Stimulated activated CD4-positive, alpha-beta T cell treated with anti-CD3 and anti-CD28 coated beads, Interleukin-15, amount 100 ng/mL, for 48 hours (primary cell): Measurements from ENCODE around the gene PTPRN2.

Experiments used
- DNase-seq, 2 donors: peaks; one replicate each; pipeline ENCODE4 v3.0.0-alpha.2; 2020; ENCODE audit warnings: low read depth in 2 of 2

The PTPRN2 gene

GRCh38 chr7:158031867-158032308, 555.7 kb downstream of the PTPRN2 start:
- DNase-seq: no peak

DNA sequence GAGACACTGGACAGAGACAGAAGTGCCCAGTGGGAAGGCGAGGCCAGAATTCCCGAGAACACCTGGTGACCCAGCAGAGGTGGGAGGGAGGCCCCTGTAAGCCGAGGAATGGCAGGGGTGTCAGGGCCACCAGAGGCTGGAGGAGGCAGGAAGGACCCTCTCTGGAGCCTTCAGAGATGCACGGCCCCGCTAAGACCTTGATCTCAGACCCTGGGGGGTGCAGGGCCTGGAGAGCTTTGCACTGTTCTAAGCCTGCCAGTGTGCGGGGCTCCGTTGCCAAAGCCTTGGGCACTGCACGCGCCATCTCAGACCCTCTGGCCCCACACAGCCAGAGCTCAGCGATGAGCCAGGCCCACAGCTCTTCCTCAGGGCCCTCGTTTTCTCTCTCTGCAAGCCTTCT, 557.1 kb downstream of the PTPRN2 start:
- DNase-seq: no peak

DNA sequence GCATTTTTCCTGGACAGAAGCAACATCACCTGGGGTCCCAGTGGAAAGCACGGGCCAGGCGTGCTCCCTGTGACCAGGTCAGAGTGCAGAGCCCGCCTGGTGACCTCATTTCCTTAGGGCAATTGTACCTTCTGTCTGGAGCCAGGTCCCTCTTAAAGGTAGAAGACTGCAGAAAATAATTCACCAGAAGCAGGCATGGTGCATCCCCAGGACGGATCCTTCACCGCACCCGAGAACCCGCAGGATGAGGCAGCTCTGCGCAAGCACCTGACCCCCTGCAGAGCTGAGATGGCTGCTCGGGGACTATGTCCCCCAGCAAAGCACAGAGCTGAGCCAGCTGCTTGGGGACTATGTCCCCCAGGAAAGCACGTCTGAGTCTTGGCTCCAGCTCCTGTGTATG, 557.6 kb downstream of the PTPRN2 start:
- DNase-seq: no peak

- no peak for DNase-seq
Measured at GRCh38 chr7:158029509-158029908, 558.1 kb downstream of the PTPRN2 start.

DNA sequence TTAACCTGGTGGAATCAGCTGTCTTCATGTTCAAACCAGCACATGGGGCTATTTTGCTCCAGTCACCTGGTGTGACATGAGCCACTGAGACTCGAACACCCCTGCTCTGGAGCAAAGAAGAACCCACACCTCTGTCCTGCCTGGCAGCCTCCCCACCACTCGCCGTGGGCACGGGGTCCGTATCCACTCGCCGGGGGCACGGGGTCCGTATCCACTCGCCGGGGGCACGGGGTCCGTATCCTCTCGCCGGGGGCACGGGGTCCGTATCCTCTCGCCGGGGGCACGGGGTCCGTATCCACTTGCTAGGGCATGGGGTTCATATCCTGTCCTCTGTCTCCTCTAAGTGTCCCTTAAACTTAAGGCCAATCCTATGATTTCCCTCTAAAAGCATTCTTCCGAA, 558.7 kb downstream of the PTPRN2 start:
- no peak for DNase-seq

DNA sequence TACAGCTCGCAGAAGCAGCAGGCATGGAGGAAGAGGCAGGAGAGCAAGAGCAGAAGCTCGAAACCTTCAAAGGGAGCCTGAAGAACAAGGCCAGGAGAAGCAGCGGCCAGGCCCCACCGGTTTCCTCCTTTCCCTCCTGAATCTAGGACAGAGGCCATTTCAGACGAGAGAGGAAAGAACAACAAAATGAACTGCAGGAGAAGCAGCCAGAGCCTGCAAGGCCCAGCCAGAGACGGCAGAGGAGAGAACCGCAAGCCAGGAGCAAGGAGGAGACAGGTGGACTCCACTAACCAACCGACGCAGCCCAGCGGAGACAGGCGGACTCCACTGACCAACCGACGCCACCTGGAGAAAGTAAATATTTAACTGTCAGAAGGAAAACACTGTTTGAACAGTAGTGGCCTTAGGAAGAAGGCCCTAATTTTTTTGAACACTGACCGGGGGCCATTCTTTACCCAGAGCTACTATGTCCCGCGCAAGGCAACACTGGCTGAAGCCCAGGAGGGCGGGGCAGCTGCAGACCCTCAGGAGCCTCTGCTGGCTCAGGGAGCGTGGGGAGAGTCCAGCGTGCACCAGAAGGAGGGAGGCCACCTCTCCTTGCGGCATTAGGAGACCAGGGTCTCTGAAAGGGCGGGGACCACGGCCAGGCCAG, 559.2 kb downstream of the PTPRN2 start:
- no peak for DNase-seq

GRCh38 chr7:158027646-158028045, 560.0 kb downstream of the PTPRN2 start:
- no peak for DNase-seq

- no peak for DNase-seq
Measured at GRCh38 chr7:158026636-158027265, 560.9 kb downstream of the PTPRN2 start.

- DNase-seq: no peak
Measured at GRCh38 chr7:158025686-158026600, 561.7 kb downstream of the PTPRN2 start.

DNA sequence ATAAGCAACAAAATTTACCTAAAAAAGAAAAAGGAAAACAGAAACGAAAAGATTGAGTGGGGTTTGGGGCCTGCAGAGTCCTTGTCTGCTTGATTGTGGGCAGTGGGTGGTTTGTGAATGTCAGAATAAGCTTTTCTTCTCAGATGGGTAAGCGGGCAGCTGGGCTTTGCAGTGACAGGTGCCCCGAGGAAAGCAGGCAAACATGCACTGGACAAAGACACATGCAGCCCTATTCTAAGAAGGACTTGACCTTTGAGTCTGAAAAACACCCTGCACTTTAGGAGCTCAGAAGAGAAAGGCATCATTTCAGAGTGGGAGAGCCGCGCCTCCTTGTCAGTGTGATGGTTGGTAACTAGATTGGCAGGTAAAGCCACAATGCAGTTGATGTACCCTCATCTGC, 562.7 kb downstream of the PTPRN2 start:
- no peak for DNase-seq

DNA sequence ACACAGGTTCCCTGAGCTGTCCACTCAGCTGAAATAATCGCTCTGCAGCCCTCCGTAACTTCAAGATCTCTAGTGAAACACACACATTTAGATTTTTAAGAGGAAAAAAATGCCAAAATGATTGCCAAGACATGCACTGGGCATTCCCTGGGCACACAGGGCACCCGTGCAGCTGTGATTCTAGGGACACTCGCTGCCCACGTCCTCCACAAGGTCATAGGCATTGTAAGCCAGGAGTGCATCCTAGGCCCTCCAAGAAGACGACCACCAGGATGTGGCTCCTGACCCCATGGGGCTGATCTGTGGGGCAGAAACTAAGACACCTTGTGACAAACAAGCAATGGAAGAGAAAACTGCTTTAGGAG, 563.3 kb downstream of the PTPRN2 start:
- no peak for DNase-seq

- DNase-seq: no peak
Measured at GRCh38 chr7:158023681-158024350, 563.8 kb downstream of the PTPRN2 start.

- no peak for DNase-seq
Measured at GRCh38 chr7:158023157-158023556, 564.5 kb downstream of the PTPRN2 start.

GRCh38 chr7:158022601-158023000, 565.0 kb downstream of the PTPRN2 start:
- no peak for DNase-seq

- DNase-seq: no peak
Measured at GRCh38 chr7:158021836-158022235, 565.8 kb downstream of the PTPRN2 start.

- DNase-seq: no peak
Measured at GRCh38 chr7:158020706-158021095, 566.9 kb downstream of the PTPRN2 start.

DNA sequence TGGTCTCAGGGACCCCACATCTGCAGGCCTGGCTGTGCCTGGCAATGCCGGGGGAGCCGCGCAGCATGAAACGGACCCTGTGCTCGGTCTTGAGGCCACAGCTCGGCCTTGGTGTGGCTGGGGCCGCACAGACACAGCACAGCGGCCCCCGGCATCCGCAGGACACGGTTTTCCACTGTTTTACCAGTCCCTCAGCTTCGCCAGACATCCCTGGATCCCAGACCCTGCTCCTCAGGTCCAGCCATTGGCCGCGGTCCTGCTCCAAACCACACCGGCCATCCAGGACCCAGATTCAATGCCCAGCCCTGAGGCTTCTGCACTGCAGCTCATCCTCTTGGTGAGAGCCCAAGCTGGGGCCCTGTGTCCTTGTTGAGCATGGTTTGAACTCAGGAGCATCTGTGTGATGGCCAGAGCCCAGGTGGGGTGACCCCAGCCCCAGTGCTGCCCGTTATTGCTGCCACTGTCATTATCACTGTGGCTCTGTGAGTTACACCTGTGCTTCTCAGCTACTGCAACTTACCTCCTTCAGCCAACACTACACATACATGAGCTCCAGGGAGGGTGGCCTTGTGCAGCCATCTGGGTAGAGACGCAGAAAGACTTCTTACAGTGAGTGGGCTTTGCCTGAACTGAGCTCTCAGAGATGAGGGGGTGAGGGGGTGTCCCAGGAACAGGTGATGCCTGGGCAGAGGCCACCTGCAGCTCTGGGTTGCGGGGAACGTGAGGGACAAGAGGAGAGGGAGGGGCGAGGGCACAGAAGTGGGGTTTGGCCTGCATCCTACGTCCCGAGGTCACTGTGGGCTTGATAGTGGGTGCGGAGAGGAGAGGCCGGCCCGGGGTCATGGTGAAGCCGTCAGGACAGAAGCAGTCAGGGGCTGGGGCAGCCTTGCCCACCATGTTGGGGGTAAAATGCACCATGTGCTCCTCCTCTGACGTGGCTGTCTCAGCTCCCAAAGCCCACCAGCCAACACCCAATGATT, 567.6 kb downstream of the PTPRN2 start:
- DNase-seq: no peak

DNA sequence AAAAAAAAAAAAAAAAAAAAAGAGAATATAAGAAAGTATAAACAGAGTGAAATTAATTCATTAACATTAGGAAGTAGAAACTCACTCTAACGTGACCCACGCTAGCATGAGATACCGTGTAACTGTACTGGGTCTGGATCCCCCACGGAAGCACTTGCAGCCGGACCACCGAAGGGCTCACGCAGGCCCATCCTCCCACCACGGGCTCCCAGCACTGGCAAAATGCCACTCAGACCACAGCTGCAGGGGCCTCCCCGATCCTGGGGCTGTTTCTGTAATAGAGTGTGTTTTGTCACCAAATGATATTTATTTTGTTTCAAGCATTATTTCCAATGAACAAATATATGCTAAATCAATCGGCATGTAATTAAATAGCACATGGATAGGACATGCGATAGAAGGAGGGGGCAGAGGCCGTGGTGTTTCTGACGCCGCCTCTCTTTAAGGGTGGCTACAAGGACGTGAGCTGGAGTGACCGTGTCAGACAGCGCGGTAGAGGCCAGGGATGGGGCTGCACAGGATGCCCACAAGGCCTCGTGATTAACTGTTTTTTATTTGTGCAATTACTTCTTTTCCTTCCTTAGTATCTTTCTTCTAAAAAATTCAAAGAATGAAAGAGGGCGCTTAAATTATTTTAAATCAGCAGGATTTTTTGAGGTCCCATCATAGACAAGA, 568.5 kb downstream of the PTPRN2 start:
- no peak for DNase-seq

DNA sequence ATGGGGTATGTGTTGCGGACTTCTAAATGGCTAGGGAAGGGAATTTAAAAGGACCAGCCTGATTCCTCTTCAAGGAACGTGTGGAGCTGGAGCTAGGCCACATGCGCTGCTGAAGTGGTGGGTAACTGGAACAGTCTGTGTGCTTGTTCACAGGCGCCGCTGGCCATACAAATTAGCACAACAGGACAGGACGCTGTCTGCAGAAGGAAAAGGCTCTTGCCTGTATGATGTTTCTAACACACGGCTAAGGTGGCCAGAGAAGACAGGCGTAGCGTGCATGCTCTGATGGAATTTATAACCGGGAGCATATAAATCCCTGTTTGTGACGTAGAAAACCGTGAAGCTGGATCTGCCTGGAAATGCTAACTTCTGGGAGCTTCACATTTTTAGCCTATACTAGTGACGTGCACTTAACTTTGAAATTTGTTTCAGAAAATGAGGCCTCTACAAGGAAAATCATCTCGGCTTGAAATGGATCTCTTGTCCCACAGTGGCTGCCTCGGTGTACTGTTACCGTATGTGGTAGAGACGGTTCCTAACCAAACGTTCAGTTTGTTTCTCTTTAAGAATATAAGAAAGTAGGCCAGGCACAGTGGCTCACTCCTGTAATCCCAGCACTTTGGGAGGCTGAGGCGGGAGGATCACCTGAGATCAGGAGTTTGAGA, 569.4 kb downstream of the PTPRN2 start:
- DNase-seq: no peak
